Upper lobe of left lung (tissue), 6 donors: ENCODE results near the gene CTPS1. TPM values are rescaled to one million over a fixed set of nuclear protein-coding genes. Genes with fewer than 3 reads are reported as not detected.

Experiments used
- ATAC-seq, 2 donors: fragments of 200-7000 bp; cut with Tn5 transposase; one replicate each; pipeline ENCODE4 v1.9.1; 2022; ENCODE audit warnings: mild to moderate bottlenecking in 2 of 2, moderate library complexity in 2 of 2; ENCODE audit not compliant: low FRiP score in 2 of 2
- DNase-seq, 2 donors: peaks; one replicate each; pipeline ENCODE4 v3.0.0-alpha.2; 2019 to 2020
- H3K27ac ChIP-seq, 4 donors: fragments of 200-600 bp; sonication (generic); one replicate each; pipeline ENCODE4 v1.5.1; 2016 to 2019
- H3K27me3 ChIP-seq, 4 donors: fragments of 200-600 bp; sonication (generic); one replicate each; pipeline ENCODE4 v1.5.1; 2017 to 2019
- H3K36me3 ChIP-seq, 4 donors: fragments of 200-600 bp; sonication (generic); one replicate each; pipeline ENCODE4 v1.5.1; 2016 to 2019
- H3K4me1 ChIP-seq, 4 donors: fragments of 200-600 bp; sonication (generic); one replicate each; pipeline ENCODE4 v1.5.1; 2018 to 2019
- H3K4me3 ChIP-seq, 4 donors: fragments of 200-600 bp; sonication (generic); one replicate each; pipeline ENCODE4 v1.5.1; 2017 to 2019; ENCODE audit warnings: mild to moderate bottlenecking in 2 of 4, moderate library complexity in 1 of 4
- H3K9me3 ChIP-seq, 4 donors: fragments of 200-600 bp; sonication (generic); one replicate each; pipeline ENCODE4 v1.5.1; 2018 to 2019
- CTCF ChIP-seq, 6 experiments: fragments of 450-650 bp in 4 of 6; fragments of 200-600 bp in 2 of 6; sonication (generic) in 2 of 6; IDR thresholded peaks; one replicate each; pipeline ENCODE4 v1.5.1; 2016 to 2019; ENCODE audit warnings: antibody characterized with exemption in 6 of 6
- EP300 ChIP-seq, 4 donors: sonication (generic); formaldehyde crosslinking; IDR thresholded peaks; one replicate each; pipeline ENCODE4 v1.5.1; 2017; ENCODE audit warnings: antibody characterized with exemption in 4 of 4, control low read depth in 2 of 4
- POLR2A ChIP-seq, 4 donors: fragments of 450-650 bp; IDR thresholded peaks; one replicate each; pipeline ENCODE4 v1.5.1; 2016 to 2017; ENCODE audit warnings: antibody characterized with exemption in 4 of 4, mild to moderate bottlenecking in 2 of 4
- POLR2AphosphoS5 ChIP-seq, 2 donors: sonication (generic); formaldehyde crosslinking; IDR thresholded peaks; one replicate each; pipeline ENCODE4 v1.5.1; 2017; ENCODE audit warnings: antibody characterized with exemption in 2 of 2
- WGBS, 2 donors: methylation state at CpG; one replicate each; pipeline ENCODE4 v1.1.5; 2017 to 2018; 5-methylcytosine and 5-hydroxymethylcytosine counted together
- total RNA-seq, 6 donors: library from RNA; depleted of rRNA in 4 of 6; stranded (reverse); fragments of >200 nt in 4 of 6; gene quantifications; one replicate each; pipeline versions ENCODE4 v1.1.0 to v1.2.1, GENCODE V29; 2016 to 2021
- donor health status: DM: no; HTN: no; CAD: no; lungs with moderate emphysema.
- donor health status: DM: no; HTN: yes; CAD: no; lungs with severe emphysema.

The CTPS1 gene
- total RNA-seq, 6 donors from 2014 or later = 12.7 to 32.5 (median 25.0) TPM

GRCh38 chr1:41013796-41014195 lies 34.3 kb downstream of the CTPS1 start:
- Histone ChIP-seq H3K27me3 (no peaks in the 10 kb centered on the region), H3K9me3 (no peaks in the 10 kb centered on the region), H3K4me1 (peaks cover 11 to 21% (median 16%) of the 10 kb centered on the region in 4 donors), H3K27ac (peak overlapping the region in 3 of 4 donors; percentile 3 to 44 (median 17)), H3K4me3 (no peak overlapping the region), H3K36me3 (peaks cover 0 to 56% (median 42%) of the 10 kb centered on the region in 4 donors)
- 45 to 65% methylated on average over 6 to 7 of the region's 7 CpGs for WGBS, 2 donors
- ATAC-seq (peak in 1 of 2 donors; percentile 57), DNase-seq (no peak)
- no peak for TF ChIP-seq POLR2AphosphoS5 (IDR thresholded peaks at IDR 0.05)
- TF ChIP-seq POLR2A (IDR thresholded peaks at IDR 0.05) = no peak
- TF ChIP-seq EP300 (IDR thresholded peaks at IDR 0.05) = no peak
- TF ChIP-seq CTCF (IDR thresholded peaks at IDR 0.05) = no peak

- peaks cover 0 to 46% (median 32%) of the 10 kb centered on the region in 4 donors for H3K36me3 ChIP-seq
- H3K4me3 ChIP-seq = no peak overlapping the region
- no peak for TF ChIP-seq POLR2A (IDR thresholded peaks at IDR 0.05)
- TF ChIP-seq EP300 (IDR thresholded peaks at IDR 0.05) = no peak
- TF ChIP-seq POLR2AphosphoS5 (IDR thresholded peaks at IDR 0.05) = no peak
- TF ChIP-seq CTCF (IDR thresholded peaks at IDR 0.05) = no peak
- H3K27ac ChIP-seq = no peak overlapping the region
- peaks cover 11 to 27% (median 19%) of the 10 kb centered on the region in 4 donors for H3K4me1 ChIP-seq
- no peaks in the 10 kb centered on the region for H3K27me3 ChIP-seq
- 54 to 59% methylated on average over 8 of the region's 8 CpGs for WGBS, 2 donors
- ATAC-seq (no peak), DNase-seq (no peak)
- H3K9me3 ChIP-seq = no peaks in the 10 kb centered on the region
Measured at GRCh38 chr1:41014871-41015270, 35.4 kb downstream of the CTPS1 start.

GRCh38 chr1:41015281-41015896 lies 35.9 kb downstream of the CTPS1 start:
- no peak for TF ChIP-seq EP300 (IDR thresholded peaks at IDR 0.05)
- no peak for TF ChIP-seq POLR2A (IDR thresholded peaks at IDR 0.05)
- no peak for TF ChIP-seq POLR2AphosphoS5 (IDR thresholded peaks at IDR 0.05)
- WGBS, 2 donors = 80 to 81% methylated on average over 4 to 5 of the region's 5 CpGs
- ATAC-seq (no peak), DNase-seq (no peak)
- H3K9me3 ChIP-seq = no peaks in the 10 kb centered on the region
- H3K27ac ChIP-seq = no peak overlapping the region
- H3K4me1 ChIP-seq = peaks cover 11 to 29% (median 21%) of the 10 kb centered on the region in 4 donors
- no peaks in the 10 kb centered on the region for H3K27me3 ChIP-seq
- H3K4me3 ChIP-seq = no peak overlapping the region
- H3K36me3 ChIP-seq = peaks cover 0 to 40% (median 27%) of the 10 kb centered on the region in 4 donors

- Histone ChIP-seq H3K4me3 (no peak overlapping the region), H3K27me3 (no peaks in the 10 kb centered on the region), H3K9me3 (no peaks in the 10 kb centered on the region), H3K4me1 (peaks cover 11 to 35% (median 24%) of the 10 kb centered on the region in 4 donors), H3K27ac (no peak overlapping the region), H3K36me3 (peaks cover 0 to 35% (median 25%) of the 10 kb centered on the region in 4 donors)
- WGBS, 2 donors = 94 to 100% methylated on average over 4 to 13 of the region's 13 CpGs
- ATAC-seq = no peak
- TF ChIP-seq POLR2A (IDR thresholded peaks at IDR 0.05) (no peak), POLR2AphosphoS5 (IDR thresholded peaks at IDR 0.05) (no peak), EP300 (IDR thresholded peaks at IDR 0.05) (no peak), CTCF (IDR thresholded peaks at IDR 0.05) (no peak)
- DNase-seq = peak in 1 of 2 donors; percentile 61
Measured at GRCh38 chr1:41015897-41016470, 36.5 kb downstream of the CTPS1 start.

- H3K4me1 ChIP-seq = peaks cover 13 to 47% (median 33%) of the 10 kb centered on the region in 4 donors
- no peaks in the 10 kb centered on the region for H3K27me3 ChIP-seq
- H3K4me3 ChIP-seq = no peak overlapping the region
- TF ChIP-seq POLR2AphosphoS5 (IDR thresholded peaks at IDR 0.05) (no peak), POLR2A (IDR thresholded peaks at IDR 0.05) (no peak), CTCF (IDR thresholded peaks at IDR 0.05) (no peak), EP300 (IDR thresholded peaks at IDR 0.05) (no peak)
- ATAC-seq = no peak
- WGBS, 2 donors = 96 to 97% methylated on average over 5 to 44 of the region's 44 CpGs
- peak in 1 of 2 donors; percentile 79 for DNase-seq
- no peak overlapping the region for H3K27ac ChIP-seq
- peaks cover 0 to 22% (median 15%) of the 10 kb centered on the region in 4 donors for H3K36me3 ChIP-seq
- H3K9me3 ChIP-seq = no peaks in the 10 kb centered on the region
Measured at GRCh38 chr1:41017141-41018017, 37.9 kb downstream of the CTPS1 start.
